HL-60 (cell line): ENCODE measurements around the gene IFITM10.
"Not testable (repeated sequence)": the region's sequence is repeated elsewhere in the genome, so short reads cannot be mapped to it uniquely, and the experiment has no call there.

Experiments used
- CTCF ChIP-seq: IDR thresholded peaks from one replicate; pipeline ENCODE4 v1.5.1; 2011; ENCODE audit warnings: low read length, control low read depth, inconsistent platforms; ENCODE audit not compliant: insufficient read depth
- GABPA ChIP-seq: IDR thresholded peaks from 2 replicates; pipeline ENCODE4 v1.6.1; 2012; ENCODE audit warnings: low read depth
- POLR2AphosphoS5 ChIP-seq: IDR thresholded peaks from 2 replicates; pipeline ENCODE4 v1.6.1; 2012; ENCODE audit warnings: low read depth
- REST ChIP-seq: IDR thresholded peaks from 2 replicates; pipeline ENCODE4 v1.6.1; 2012; ENCODE audit warnings: low read depth; ENCODE audit not compliant: insufficient replicate concordance

- TF ChIP-seq POLR2AphosphoS5, CTCF, REST, GABPA: not testable (repeated sequence)
Measured at GRCh38 chr11:1683904-1684572, 66.4 kb downstream of the IFITM10 start.
